GM21423 (cell line): ENCODE results near the gene BTBD9.

Source experiments
- ATAC-seq: cut with Tn5 transposase; IDR thresholded peaks from one replicate; pipeline ENCODE4 v1.9.1; 2021; ENCODE audit warnings: mild to moderate bottlenecking, moderate library complexity; ENCODE audit not compliant: unreplicated experiment

Gene BTBD9

DNA sequence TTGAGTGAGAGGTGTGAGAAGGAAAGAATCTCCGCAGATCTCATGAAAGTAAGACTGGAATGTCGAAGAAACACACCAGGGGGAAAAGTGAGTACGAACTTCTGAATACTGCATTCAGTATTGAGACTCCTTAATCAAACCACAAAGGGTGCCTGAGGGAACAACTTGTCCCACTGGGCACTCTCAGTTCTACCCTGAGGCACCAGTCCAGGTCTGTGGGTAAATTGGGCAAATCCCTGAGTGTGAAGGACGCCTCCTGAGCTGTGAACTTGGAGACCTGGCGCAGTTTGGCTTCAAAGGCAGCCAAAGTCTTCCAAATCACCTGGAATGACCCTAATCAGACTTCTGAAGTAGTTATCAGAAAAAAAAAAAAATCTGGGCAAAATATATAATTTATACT, 329.7 kb downstream of the BTBD9 start:
- ATAC-seq, result no peak

DNA sequence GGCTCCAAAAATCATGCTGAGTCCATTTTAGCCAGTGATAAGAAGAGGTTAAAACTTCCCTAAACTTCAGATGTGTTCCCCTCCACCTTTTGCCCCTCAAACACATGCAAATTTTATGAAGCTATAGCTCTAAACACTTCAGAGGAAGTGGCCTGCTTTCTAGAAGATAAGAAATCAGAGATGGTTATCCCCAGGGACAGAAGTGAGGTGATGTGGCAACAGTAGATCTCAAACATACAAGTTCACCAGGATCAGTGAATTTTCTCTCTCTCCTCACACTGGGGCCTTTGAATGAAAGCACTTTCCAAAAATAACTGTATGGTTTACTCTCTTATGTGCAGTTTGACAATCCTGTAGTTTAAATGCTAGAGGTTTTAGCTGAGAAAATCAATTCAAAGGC, 332.0 kb downstream of the BTBD9 start:
- peak; percentile 74 for ATAC-seq

DNA sequence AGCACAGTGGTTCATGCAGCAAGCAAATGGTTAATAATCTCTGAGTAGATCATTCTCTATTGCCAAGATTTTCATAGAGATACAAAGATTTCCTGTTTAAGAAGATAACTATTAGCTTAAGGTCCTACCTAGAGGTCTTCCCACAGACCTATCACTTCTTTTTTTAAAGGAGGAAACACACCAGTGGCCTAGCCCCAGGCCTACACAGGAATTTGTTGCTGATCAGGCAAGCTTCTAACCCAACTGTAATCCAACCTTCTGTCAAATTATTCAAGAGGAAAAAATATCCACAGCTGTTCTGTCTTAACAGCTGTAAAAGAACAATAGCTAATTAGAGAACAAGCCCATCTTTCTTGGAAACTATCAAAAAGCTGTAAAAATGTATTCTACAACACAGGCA, 332.8 kb downstream of the BTBD9 start:
- ATAC-seq, result peak; percentile 28

DNA sequence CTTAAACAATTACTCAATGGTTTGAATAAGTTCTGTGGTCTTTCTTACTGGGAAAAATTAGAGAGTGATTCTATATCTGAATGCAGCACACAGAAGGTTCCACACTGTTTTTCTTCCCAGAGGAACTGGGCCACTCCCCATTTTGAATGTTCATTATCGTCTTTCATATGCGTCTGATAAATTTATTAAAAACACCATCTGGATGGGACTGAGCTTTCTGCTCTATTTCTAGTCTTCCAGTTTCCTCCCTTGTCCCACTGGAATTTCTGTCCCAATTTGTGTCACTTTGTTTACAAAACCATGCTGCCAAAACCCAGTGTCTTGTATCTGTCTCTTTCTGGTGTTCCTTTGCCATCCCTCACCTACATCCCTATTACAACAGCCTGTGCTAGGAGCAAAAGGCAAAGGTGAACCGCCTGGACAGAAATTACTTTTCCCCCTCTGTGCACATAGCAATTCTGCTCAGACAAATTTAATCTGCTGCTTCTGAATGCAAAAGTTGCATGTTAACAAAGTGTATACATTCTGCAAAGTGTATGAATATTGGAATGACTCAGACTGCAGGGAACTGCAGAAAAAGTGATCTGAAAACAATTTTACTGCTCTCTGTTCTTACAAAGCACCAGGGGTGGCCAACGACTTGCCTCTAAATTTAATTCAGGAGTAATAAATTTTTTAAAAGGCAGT, 333.6 kb downstream of the BTBD9 start:
- ATAC-seq, result peak; percentile 40

DNA sequence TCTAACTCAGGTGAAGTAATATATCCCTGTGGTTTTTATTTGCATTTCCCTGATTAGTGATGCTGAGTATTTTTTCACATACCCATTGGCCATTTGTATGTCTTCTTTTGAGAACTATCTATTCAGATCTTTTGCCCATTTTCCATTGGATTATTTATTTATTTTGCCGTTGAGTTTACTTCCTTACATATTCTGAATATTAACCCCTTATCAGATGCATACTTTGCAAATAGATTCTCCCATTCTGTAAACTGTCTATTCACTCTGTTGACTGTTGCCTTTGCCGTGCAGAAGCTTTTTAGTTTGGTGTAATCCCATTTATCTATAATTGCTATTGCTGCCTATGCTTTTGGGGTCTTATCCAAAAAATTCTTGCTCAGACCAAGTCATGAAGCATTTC, 336.9 kb downstream of the BTBD9 start:
- no peak for ATAC-seq

DNA sequence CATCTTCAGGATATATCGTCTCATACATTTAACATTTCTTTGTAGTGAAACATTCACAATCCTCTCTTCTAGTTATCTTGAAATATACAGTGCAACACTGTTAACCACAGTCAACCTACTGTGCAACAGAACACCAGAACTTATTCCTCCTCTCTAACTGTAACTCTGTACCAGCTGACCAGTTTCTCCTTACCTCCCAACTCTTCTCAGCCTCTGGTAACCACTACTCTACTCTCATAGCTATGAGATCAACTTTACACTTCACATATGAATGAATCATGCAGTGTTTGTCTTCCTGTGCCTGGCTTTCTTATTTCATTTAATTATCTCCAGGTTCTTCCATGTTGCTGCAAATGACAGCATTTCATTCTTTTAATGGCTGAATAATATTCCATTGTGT, 337.6 kb downstream of the BTBD9 start:
- ATAC-seq, result no peak

DNA sequence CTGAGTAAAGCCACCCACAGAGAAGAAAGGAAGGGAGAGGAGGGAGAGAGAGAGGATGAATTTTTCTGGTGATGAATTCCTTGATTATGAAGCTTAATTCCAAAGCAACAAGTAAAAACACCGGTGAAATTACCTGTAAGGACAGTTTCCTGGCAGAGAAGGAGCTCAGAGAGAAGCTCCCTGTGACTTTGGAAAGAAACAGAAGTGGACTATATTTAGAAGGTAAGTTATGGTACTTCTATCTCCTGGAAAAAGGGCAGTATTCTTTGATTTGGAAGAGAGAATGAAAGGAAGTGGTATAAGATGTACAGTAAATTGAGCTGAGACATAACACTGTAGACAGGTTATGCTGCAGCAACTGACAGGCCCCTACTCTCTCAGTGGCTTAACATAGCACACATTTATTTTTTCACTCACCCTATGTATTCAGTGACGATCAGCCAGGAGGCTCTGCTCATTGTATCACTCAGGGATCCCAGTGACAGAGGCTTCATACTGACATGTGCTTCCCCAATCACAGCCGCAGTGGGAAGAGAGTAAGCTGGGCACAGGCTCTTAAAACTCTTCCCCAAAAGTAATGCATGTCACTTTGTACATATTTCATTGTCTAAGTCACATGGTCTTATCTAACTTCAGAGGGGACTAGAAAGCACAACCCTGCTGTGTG, 349.5 kb downstream of the BTBD9 start:
- no peak for ATAC-seq

DNA sequence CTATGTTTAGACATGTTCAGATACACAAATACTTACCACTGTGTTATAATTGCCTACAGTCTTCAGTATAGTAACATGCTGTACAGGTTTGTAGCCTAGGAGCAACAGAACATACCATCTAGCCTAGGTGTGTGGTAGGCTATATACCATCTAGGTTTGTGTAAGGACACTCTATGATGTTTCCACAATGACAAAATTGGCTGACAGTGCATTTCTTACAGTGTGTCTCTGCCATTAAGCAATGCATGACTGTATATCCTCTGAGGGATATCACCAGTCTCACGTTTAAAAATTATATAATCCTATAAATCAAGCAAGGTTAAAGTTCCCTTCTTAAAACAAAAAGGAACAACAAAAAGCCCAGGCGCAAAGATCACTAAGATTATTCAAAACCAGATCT, 352.2 kb downstream of the BTBD9 start:
- no peak for ATAC-seq

DNA sequence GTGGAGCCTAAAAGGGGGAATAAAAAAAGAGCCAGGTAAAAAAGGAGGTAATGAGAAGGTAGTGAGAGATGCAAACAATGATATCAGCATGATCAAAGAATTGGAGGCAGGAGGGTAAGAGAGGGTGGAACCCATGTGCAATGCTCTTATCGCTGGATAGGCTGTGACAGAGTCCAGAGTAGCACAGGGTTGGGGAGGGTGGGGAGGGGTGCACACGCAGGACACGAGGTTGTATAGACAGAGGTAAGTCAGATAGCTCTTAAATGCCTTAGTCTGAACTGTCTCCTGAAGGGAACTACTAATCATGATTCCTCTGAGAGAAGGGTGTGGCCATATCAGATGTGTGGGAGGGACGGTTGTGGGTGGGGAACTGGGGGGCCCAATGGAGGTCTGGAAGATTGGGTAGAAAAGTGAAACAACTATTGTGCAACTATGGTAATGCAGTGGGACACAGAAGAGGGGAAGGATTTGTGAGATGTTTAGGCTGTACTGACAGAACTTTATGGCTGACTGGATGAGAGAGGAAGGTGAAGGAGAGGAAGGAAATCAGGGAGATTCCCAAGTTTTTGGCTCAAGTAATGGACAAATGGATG, 354.8 kb downstream of the BTBD9 start:
- ATAC-seq, result no peak

DNA sequence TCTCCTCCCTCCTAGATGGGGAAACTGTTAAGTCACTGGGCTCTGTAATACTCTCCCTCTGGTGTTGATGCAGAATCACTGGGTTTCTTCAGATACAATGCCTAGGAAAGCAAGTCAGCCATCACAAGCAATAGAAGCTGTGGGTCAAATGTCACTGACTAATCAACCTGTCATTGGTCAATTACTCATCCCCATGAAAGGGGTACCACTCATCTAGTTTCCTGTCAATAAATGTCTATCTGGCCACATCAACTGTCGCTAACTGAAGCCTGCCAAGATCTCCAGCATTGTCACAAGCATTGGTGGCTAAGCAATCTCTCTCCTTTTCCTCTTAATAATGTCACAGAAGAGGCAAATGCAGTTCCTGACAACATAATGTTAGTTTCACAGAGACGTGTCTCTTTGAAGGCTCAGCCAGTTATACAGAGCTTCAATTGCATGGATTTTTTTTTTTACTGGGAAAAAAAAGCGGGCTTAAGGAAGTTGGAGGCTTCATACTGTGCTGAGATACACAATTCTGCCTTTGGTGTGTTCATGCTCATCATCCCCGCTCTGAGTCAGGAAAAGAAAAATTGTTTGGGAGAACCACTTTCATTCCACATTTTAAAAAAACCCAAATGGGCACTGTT, 355.9 kb downstream of the BTBD9 start:
- ATAC-seq, result no peak

DNA sequence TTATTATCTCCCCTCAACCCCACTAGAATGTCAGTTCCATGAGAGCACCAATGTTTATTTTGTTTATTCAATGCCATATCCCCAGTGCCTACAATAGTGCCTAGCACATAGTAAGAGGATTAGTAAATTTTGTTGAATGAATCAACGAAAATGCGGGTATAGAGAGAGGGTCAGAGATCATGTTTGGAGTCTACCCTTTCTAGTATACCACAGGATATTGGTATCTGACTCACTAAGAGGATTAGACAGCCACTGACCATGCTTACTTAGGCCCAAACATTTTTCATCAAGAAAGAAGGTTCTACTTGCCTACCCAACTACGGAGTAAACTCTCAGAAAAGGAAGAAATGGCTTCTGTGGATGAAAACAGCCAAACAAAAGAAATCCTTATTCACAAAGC, 356.8 kb downstream of the BTBD9 start:
- no peak for ATAC-seq

DNA sequence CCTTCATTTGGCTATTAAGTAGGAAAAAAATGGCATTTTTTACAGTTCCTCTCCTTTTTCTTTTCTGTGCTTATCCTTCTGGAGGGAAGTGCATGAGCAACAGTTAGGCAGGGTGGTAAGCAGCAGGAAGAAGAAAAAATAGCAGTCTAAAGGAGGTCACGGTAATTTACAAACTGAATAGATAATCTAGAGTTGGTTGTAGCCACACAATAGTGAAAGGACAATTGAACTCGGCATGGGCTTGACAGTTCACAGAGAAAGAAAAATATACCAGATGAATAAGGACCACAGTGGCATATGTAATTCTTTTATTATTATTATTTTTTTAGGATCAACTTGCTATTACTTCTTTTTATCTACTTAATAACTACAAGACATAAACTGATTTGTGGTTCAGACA, 358.6 kb downstream of the BTBD9 start:
- ATAC-seq, result no peak

DNA sequence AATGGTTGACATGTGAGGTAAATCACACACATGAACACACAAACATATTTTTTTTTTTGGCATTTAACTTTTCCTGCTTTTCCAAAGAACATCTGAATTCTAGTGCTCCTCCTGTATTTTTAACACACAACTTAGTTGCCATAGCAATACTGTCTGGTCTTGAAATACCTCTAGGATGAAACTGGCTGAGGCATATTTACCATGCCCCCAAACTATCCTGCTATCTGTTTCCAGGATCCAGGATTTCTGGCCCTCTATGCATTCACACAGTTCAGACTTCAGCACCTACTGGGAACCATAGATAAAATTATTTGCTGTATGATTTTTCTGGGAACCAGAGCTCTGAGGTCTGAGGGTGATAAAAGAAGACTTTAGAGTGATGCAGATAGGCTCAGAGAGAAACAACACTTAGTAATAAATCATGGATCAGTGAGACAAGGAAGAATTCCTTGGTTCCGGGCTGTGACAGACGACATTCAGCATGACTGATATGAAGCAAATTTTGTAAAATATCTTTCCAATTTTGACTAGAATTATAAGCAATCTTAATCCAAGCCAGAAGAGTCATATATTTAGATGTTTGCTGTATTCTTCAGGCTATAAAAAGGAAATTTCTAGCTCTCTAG, 359.7 kb downstream of the BTBD9 start:
- no peak for ATAC-seq

DNA sequence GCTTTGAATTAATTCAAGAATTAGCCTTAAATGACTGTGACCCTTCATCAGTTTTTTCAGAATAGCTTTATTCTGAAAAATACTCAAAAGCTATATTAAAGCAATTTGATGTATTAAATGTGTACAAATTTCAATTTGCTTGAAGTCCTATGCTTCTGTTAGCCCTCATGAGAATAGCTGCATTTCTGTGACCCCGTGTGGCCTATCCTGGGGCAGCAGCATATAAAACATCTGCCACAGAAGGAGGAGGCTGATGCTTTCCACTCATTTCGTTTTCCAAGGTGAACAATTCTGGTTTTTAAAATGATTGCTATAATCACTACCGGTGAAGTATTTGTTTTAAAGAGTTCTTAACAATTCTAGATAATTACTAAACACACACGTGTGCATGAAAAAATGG, 360.3 kb downstream of the BTBD9 start:
- ATAC-seq, result no peak

DNA sequence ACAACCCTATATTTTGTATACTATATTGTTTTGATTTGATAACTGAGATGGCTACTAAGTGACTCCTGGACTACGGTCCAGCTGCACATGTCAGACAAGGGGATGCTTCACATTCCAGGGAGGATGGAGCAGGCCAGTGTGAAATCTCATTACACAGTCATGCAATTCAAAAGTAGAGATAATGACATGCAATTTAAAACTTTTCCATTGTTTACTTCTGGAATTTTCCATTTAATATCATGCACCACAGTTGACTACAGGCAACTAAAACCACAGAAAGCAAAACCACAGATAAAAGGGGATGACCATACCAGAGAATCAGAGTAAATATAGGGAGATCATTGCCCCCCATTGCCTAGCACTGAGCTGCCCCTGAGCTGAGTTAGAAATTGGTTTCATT, 366.4 kb downstream of the BTBD9 start:
- ATAC-seq, result no peak

DNA sequence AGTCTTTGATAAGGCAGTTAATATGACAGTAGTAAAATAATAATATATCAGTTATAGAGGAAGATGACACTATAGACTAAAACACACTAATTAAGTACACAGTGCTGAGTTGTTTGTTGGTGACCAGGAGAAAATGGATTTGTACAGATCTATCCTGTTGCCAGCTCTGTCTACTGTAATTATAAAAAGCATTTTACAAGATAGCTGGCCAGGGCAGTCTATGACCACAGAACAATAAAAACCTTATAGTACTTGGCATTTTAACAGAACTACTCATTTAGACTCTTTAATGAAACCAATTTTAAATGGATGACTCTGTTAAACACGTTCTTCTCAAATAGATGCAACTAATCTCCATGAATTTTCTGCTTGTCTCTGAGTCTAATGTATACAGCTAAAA, 367.5 kb downstream of the BTBD9 start:
- ATAC-seq, result no peak

DNA sequence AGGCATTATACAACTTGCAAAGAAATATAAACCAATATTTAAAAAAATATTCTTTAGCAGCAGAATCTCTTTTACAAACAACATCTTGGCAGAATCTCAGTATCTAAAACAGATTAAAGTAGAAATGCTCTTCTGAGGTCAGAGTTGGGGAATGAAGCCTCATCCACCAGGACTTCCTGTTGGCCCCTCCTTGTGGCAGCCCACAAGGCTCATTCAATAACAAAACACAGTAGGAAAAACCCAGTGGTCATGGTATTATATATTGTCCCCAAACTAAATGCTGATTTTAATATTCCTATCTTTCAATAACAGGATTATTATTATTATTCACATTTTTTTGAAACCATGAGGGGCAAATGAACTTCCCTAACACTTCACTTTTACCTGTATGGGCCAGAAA, 368.6 kb downstream of the BTBD9 start:
- ATAC-seq, result no peak

DNA sequence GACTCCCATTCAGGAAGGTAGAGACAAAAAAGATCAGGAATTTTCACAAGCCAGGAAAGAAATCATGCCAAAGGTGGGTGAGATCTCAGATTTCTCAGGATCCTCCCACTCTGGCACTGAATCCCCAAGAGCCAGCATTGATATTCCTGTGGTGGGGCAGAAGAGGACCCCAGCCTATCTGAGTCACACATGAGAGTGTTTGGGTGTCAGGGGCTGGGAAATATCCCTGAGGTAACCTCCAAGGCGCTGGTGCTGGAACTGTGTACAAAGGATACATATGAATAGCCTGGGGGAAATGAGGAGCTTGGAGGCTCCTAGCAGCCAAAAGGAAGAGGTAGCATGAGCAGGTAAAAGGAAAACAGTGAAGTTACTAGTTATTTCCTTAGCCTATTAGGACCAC, 369.4 kb downstream of the BTBD9 start:
- no peak for ATAC-seq

DNA sequence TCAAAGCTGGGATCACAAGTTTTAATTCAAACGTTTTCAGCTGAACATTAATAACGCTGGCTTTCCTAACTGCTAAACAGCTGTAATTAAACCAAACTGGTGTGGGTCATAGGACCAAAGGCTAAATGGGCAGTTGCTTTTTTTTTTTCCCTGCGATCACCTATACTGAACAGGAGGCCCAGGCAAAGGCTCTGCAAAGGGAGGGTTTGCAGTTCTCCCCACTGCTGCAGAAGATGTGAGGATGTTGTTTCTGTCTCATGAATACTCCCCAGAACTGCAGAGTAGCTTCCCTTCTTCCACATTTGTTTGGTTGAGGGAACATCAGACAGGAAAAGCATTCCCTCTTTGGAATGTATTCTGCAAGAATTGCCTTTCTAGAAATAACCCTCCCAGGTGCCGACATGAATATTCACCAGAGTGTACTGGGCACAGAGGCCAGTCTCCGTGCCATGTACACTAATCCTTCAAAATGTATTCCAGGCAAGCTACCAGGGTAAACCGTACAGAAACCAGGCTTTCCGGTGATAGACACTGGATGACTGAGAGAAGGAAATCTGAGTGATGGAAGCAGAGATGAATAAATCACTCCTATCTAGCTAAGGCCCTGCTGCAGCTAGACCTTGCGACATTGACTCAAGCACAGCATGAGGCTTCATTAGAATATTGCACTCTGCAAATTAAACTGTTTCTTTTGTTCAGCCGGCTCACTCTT, 370.1 kb downstream of the BTBD9 start:
- no peak for ATAC-seq

DNA sequence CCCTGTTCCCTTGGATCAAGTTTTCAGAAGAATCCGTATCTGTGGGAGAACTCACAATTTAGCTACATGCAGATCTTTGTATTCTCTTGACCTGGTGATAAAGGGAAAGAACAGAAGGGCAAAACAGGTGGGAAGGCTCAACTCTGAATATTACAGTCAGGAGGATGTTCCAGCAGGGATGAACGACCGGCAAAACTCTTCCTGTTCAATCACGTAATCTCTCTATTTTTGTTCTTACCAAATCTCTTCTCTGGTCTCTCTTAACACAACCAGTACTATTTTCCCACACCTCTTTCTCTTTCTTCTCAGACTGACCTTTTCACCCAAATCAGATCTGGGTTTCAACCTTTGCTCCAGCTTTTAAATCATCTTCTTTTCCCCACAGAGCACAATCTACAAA, 371.4 kb downstream of the BTBD9 start:
- no peak for ATAC-seq

DNA sequence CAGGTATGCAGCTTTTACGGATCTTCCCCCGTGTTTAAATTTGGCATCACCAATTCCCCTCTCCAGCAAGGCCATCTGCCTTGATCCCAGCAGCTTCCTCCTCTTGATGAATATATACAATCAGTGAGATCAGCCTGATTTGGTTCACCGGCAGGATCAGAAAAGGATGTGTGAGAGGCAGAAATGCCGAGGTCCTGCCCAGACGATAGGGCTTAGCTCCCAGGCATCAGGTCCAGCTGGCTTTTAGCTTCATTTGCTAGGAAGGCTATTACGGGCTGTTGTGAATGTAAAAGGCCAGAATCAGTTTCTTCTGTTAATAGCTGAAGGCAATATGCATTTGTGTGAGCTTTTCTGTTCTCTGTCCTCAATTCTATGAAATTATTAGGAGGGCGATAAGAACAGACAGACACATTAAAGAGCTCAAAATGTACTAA, 372.8 kb downstream of the BTBD9 start:
- no peak for ATAC-seq
